Measurements from ENCODE around the gene RHO.

GRCh38 chr3:129502641-129503408 is 25.6 kb upstream of the RHO start:
- TF ChIP-seq CTCF (IDR thresholded peaks at IDR 0.05) (no peak), FOXJ3 (CRISPR knock-in tag; IDR thresholded peaks at IDR 0.05; ENCODE audit: borderline replicate concordance) (no peak)

Data from WTC11 (cell line).